ENCODE data around the gene MMP3.
"Not testable (repeated sequence)": the region's sequence is repeated elsewhere in the genome, so short reads cannot be mapped to it uniquely, and the experiment has no call there.

The MMP3 gene

GRCh38 chr11:102843489-102843888 is at the start of gene MMP3:
TSS of gene MMP3 (minus strand) at chr11:102843609. CDS start at chr11:102843546, 63 bp downstream.
- no peak for DNase-seq (ENCODE audit: low read depth in 2 of 2, low spot score in 1 of 2)

- no peak for DNase-seq (ENCODE audit: low read depth in 2 of 2, low spot score in 1 of 2)
These were observed 48.3 kb upstream of the MMP3 start for GRCh38 chr11:102891736-102892135.

- no peak for DNase-seq (ENCODE audit: low read depth in 2 of 2, low spot score in 1 of 2)
These were observed 43.6 kb upstream of the MMP3 start for GRCh38 chr11:102886999-102887398.

GRCh38 chr11:102883141-102883540 is 39.7 kb upstream of the MMP3 start:
- no peak for DNase-seq (ENCODE audit: low read depth in 2 of 2, low spot score in 1 of 2)

DNA sequence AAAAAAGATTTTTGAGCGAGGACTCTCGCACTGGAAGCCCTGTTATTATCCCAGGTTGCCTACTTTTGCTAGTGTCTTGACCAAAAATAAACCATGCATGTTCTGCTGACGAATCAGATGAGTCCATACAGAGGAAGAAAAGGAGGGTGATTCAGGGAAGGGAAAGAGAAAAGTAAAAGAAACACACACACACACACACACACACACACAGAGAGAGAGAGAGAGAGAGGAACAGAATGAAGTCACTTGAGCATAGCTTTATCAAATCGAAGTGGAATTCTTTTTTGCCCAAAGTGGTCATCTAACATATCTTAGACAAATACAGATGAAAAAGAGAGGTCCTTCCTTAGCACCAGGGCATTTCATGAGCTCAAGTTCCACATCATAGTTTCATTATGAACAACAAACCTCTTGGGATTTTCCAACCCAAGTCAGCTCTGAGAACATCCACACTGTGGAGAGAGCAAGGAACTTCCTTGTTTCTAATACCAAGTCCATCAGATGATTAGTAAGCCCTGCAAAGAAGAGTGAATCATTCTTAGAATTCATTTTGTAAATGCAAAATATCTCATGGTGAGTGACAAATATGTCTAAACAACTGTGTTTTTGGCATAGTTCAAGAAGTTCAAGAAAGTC is 39.1 kb upstream of the MMP3 start:
- no peak for DNase-seq (ENCODE audit: low read depth in 2 of 2, low spot score in 1 of 2)

- no peak for DNase-seq (ENCODE audit: low read depth in 2 of 2, low spot score in 1 of 2)
These were observed 36.4 kb upstream of the MMP3 start for GRCh38 chr11:102879801-102880200.

- DNase-seq (ENCODE audit: low read depth in 2 of 2, low spot score in 1 of 2) = no peak
These were observed 35.2 kb upstream of the MMP3 start for GRCh38 chr11:102878595-102878994.

GRCh38 chr11:102874852-102875251 is 31.4 kb upstream of the MMP3 start, which contains the start of gene MMP12:
TSS of gene MMP12 (minus strand) at chr11:102874982. CDS start at chr11:102874937, 45 bp downstream.
- DNase-seq (ENCODE audit: low read depth in 2 of 2, low spot score in 1 of 2) = no peak

GRCh38 chr11:102869354-102869964 is 26.1 kb upstream of the MMP3 start:
- DNase-seq (ENCODE audit: low read depth in 2 of 2, low spot score in 1 of 2) = not testable (repeated sequence)

DNA sequence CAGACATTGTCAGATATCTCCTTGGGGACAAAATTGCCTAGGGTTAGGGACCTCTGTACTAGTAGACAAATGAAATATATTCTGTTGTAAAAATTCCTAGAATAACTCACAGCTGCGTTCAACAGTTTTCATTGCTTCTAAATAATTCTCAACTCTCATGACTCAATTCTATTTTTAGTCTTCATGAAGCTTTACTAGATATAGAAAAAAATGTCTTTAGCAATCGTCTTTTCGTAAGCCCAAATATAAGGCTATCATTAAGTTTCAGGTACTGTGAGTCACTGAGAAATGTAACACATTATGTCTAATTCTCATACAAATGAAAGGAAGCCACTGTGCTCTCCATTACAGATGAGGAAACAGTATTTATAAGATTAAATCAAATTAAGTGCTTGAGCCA is 24.9 kb upstream of the MMP3 start:
- no peak for DNase-seq (ENCODE audit: low read depth in 2 of 2, low spot score in 1 of 2)

GRCh38 chr11:102864724-102865123 is 21.3 kb upstream of the MMP3 start:
- no peak for DNase-seq (ENCODE audit: low read depth in 2 of 2, low spot score in 1 of 2)

DNA sequence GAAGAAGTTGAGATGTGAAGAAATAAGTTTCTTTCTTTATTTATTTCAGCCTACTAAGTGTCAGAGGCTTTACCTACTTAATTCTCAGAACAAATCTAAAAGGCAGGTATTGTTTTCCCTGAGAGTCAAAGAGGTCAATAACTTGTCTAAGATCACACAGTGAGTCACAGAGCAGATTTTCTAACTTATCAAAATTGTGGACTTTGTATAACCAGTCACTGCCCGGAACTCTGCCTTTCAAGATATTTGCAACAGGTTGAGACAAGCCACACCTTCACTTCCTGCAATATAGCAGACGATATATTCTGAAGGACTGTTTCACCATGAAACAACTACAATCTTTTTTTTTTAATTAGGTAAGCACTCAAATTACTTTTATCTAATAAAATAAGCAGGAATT is 10.5 kb upstream of the MMP3 start:
- no peak for DNase-seq (ENCODE audit: low read depth in 2 of 2, low spot score in 1 of 2)

- DNase-seq (ENCODE audit: low read depth in 2 of 2, low spot score in 1 of 2) = no peak
These were observed 9.6 kb upstream of the MMP3 start for GRCh38 chr11:102853055-102853454.

GRCh38 chr11:102850973-102851745 is 7.8 kb upstream of the MMP3 start:
- no peak for DNase-seq (ENCODE audit: low read depth in 2 of 2, low spot score in 1 of 2)

- no peak for DNase-seq (ENCODE audit: low read depth in 2 of 2, low spot score in 1 of 2)
These were observed 5.9 kb upstream of the MMP3 start for GRCh38 chr11:102849311-102849710.

DNA sequence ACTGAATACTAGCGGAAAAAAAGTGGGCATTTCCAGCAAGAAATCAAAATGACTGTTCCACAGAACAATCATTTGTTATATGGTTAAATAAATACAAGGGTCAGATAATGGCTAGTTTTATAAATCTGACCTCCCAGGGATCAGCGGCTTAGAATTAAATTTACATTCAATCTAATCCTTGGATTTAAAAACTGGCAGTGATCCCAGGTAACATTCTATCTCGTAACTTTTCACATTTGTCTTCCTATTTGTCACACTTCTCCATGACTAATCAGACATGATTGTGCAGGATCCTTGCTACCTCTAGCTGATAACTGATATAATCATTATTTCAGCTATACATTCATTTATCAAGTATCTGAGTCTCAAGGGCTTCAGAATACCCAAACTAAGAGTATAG is 2.9 kb upstream of the MMP3 start:
- no peak for DNase-seq (ENCODE audit: low read depth in 2 of 2, low spot score in 1 of 2)

DNA sequence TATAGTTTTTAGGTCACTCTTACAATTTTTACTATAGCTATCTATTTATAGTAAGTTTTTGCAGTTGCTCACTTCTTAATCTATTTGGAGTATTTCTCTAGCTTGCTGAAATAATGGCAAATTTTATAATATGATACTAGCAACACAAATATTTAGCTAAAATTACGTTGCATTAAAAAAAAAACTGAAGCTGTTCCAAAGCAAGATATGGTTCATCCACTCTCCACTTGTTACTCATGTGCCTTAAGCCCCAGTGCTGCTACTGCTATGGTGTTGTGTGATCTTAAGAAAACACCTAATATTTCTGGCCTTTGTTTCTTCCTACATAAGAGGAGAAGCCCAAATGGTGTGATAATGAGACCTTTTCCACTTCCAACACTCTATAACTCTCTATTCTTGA is 479 bp downstream of the MMP3 start:
- no peak for DNase-seq (ENCODE audit: low read depth in 2 of 2, low spot score in 1 of 2)

- no peak for DNase-seq (ENCODE audit: low read depth in 2 of 2, low spot score in 1 of 2)
These were observed 3.4 kb downstream of the MMP3 start for GRCh38 chr11:102840018-102840417.

GRCh38 chr11:102837646-102838045 is 5.8 kb downstream of the MMP3 start:
- DNase-seq (ENCODE audit: low read depth in 2 of 2, low spot score in 1 of 2) = no peak

DNA sequence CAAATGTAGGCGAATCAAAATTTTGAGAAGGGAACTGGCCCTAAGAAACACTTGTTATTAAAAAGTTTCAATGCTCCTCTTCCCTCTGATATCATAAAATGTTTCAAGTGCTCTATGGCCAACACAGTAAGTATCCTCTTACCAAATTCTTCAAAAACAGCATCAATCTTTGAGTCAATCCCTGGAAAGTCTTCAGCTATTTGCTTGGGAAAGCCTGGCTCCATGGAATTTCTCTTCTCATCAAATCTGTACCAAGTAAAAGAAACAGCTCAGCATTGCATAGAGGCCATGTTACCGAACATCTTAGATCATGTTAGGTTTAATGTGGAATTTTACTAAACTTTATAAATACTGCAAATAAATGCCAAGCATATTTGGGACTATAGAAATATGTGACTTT is 6.3 kb downstream of the MMP3 start:
- no peak for DNase-seq (ENCODE audit: low read depth in 2 of 2, low spot score in 1 of 2)

- no peak for DNase-seq (ENCODE audit: low read depth in 2 of 2, low spot score in 1 of 2)
These were observed 7.0 kb downstream of the MMP3 start for GRCh38 chr11:102836290-102836875.

GRCh38 chr11:102833731-102834130 is 9.7 kb downstream of the MMP3 start:
- no peak for DNase-seq (ENCODE audit: low read depth in 2 of 2, low spot score in 1 of 2)

Data from stimulated activated CD8-positive, alpha-beta memory T cell treated with anti-CD3 and anti-CD28 coated beads, Interleukin-4, amount 100 ng/mL, for 1 hour (primary cell).